ENCODE measurements around the gene CLDN9.
A peak's percentile ranks its signal among the peaks of the same experiment; 100 is the strongest.

The CLDN9 gene

DNA sequence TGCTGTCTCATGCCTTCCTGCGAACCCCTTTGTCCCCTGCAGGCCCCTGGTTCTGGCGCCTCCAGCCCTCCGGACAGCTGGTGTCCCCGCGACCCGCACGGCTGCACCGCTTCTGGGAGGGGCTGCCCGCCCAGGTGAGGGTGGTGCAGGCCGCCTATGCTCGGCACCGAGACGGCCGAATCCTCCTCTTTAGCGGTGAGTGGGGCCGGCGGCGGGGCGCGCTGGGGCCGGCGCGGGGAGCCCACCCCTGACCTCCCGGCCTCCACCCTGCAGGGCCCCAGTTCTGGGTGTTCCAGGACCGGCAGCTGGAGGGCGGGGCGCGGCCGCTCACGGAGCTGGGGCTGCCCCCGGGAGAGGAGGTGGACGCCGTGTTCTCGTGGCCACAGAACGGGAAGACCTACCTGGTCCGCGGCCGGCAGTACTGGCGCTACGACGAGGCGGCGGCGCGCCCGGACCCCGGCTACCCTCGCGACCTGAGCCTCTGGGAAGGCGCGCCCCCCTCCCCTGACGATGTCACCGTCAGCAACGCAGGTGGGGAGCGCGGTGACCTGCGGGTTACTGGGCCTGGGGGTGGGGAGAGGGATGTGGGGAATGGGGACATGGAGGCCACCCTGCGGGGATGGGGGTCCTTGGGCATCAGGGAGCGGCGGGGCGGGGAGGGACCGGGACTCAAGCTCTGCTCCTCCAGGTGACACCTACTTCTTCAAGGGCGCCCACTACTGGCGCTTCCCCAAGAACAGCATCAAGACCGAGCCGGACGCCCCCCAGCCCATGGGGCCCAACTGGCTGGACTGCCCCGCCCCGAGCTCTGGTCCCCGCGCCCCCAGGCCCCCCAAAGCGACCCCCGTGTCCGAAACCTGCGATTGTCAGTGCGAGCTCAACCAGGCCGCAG lies 45.7 kb downstream of the CLDN9 start (continued):
- TF ChIP-seq, protein P1, sequence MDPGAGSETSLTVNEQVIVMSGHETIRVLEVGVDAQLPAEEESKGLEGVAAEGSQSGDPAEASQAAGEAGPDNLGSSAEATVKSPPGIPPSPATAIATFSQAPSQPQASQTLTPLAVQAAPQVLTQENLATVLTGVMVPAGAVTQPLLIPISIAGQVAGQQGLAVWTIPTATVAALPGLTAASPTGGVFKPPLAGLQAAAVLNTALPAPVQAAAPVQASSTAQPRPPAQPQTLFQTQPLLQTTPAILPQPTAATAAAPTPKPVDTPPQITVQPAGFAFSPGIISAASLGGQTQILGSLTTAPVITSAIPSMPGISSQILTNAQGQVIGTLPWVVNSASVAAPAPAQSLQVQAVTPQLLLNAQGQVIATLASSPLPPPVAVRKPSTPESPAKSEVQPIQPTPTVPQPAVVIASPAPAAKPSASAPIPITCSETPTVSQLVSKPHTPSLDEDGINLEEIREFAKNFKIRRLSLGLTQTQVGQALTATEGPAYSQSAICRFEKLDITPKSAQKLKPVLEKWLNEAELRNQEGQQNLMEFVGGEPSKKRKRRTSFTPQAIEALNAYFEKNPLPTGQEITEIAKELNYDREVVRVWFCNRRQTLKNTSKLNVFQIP (CRISPR knock-in tag; IDR thresholded peaks at IDR 0.05; ENCODE audit: borderline replicate concordance, low read depth), result no peak
- TF ChIP-seq, protein P2, sequence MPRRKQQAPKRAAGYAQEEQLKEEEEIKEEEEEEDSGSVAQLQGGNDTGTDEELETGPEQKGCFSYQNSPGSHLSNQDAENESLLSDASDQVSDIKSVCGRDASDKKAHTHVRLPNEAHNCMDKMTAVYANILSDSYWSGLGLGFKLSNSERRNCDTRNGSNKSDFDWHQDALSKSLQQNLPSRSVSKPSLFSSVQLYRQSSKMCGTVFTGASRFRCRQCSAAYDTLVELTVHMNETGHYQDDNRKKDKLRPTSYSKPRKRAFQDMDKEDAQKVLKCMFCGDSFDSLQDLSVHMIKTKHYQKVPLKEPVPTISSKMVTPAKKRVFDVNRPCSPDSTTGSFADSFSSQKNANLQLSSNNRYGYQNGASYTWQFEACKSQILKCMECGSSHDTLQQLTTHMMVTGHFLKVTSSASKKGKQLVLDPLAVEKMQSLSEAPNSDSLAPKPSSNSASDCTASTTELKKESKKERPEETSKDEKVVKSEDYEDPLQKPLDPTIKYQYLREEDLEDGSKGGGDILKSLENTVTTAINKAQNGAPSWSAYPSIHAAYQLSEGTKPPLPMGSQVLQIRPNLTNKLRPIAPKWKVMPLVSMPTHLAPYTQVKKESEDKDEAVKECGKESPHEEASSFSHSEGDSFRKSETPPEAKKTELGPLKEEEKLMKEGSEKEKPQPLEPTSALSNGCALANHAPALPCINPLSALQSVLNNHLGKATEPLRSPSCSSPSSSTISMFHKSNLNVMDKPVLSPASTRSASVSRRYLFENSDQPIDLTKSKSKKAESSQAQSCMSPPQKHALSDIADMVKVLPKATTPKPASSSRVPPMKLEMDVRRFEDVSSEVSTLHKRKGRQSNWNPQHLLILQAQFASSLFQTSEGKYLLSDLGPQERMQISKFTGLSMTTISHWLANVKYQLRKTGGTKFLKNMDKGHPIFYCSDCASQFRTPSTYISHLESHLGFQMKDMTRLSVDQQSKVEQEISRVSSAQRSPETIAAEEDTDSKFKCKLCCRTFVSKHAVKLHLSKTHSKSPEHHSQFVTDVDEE (CRISPR knock-in tag; IDR thresholded peaks at IDR 0.05), result no peak

DNA sequence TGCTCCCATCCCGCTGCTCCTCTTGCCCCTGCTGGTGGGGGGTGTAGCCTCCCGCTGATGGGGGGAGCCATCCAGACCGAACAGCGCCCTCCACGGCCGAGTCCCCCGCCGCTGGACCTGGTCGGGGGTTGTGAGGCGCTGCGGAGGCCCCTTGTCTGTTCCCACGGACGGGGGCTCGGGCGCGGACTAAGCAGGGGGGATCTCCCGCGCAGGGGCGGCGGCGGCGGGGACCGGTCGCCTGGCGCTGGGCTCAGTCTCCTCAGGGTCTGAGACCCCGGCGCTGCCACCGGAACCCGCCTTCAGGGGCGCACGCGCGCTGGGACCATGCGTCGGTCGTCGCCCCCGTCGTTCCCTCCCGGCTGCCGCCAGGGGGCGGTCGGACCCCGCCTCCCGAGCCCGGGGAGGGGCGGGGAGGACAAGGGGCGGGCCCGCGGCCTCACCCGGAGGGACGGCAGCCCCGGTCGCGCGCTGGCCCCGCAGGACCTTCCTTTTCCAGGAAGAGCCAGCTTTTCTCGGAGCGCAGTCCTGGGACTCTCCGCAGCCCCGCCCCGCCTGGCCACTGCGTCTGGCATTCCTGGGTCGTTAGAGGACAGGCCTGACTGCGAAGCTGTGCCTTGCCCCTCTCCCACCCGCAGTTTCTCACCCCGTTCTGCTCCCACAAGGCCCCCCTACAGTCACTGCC lies 46.5 kb downstream of the CLDN9 start:
- TF ChIP-seq, protein P3, sequence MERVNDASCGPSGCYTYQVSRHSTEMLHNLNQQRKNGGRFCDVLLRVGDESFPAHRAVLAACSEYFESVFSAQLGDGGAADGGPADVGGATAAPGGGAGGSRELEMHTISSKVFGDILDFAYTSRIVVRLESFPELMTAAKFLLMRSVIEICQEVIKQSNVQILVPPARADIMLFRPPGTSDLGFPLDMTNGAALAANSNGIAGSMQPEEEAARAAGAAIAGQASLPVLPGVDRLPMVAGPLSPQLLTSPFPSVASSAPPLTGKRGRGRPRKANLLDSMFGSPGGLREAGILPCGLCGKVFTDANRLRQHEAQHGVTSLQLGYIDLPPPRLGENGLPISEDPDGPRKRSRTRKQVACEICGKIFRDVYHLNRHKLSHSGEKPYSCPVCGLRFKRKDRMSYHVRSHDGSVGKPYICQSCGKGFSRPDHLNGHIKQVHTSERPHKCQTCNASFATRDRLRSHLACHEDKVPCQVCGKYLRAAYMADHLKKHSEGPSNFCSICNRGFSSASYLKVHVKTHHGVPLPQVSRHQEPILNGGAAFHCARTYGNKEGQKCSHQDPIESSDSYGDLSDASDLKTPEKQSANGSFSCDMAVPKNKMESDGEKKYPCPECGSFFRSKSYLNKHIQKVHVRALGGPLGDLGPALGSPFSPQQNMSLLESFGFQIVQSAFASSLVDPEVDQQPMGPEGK (CRISPR knock-in tag; IDR thresholded peaks at IDR 0.05; ENCODE audit: borderline replicate concordance), result peak; percentile 42; the same call in 1 of the 2 replicates
- TF ChIP-seq TCF4 (CRISPR knock-in tag; IDR thresholded peaks at IDR 0.05; ENCODE audit: borderline replicate concordance) (no peak), ARNTL (CRISPR knock-in tag; IDR thresholded peaks at IDR 0.05; ENCODE audit: borderline replicate concordance, low read depth) (no peak), ZNF8 (CRISPR knock-in tag; IDR thresholded peaks at IDR 0.05) (no peak), ZNF565 (CRISPR knock-in tag; conservative IDR thresholded peaks at IDR 0.05; ENCODE audit: low read depth) (no peak), PPARA (CRISPR knock-in tag; IDR thresholded peaks at IDR 0.05; ENCODE audit: borderline replicate concordance) (no peak)
- TF ChIP-seq, protein P4, sequence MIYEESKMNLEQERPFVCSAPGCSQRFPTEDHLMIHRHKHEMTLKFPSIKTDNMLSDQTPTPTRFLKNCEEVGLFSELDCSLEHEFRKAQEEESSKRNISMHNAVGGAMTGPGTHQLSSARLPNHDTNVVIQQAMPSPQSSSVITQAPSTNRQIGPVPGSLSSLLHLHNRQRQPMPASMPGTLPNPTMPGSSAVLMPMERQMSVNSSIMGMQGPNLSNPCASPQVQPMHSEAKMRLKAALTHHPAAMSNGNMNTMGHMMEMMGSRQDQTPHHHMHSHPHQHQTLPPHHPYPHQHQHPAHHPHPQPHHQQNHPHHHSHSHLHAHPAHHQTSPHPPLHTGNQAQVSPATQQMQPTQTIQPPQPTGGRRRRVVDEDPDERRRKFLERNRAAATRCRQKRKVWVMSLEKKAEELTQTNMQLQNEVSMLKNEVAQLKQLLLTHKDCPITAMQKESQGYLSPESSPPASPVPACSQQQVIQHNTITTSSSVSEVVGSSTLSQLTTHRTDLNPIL (CRISPR knock-in tag; IDR thresholded peaks at IDR 0.05; ENCODE audit: low read depth), result no peak
- peak; percentile 96 for ATAC-seq

DNA sequence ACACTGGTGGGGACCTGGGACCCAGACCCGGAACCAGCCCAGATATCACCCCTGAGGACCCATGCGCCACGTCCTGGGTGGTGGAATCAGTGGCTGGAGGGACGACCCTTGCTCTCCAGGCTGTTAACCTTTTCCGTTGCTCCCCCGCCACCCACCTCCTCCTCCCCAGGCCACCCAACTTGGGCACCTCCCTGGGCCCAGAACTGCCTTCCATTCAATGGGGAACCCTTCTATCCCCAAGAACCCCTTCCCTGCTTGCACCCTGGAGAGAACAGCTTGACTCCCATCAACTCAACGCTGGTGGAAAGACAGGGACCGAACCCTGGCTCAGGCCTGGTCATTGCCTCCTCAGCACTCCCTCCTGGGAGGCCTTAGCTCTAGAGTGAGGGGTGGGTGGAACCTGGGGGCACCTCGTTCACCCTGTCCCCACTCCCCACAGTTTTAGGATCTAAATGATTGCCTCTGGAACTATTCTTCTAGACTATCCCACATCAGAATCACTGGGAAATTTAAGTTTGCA lies 47.1 kb downstream of the CLDN9 start:
- no peak for ATAC-seq
- TF ChIP-seq, protein P2 (CRISPR knock-in tag; IDR thresholded peaks at IDR 0.05), result no peak; the same call in 1 of the 2 replicates
- TF ChIP-seq ESRRG (CRISPR knock-in tag; IDR thresholded peaks at IDR 0.05), result no peak
- TF ChIP-seq ARNTL (CRISPR knock-in tag; IDR thresholded peaks at IDR 0.05; ENCODE audit: borderline replicate concordance, low read depth), result no peak
- no peak for TF ChIP-seq ZFP30 (CRISPR knock-in tag; IDR thresholded peaks at IDR 0.05)
- TF ChIP-seq GLIS3 (CRISPR knock-in tag; IDR thresholded peaks at IDR 0.05), result no peak
- TF ChIP-seq, protein P1 (CRISPR knock-in tag; IDR thresholded peaks at IDR 0.05; ENCODE audit: borderline replicate concordance, low read depth), result no peak
- no peak for TF ChIP-seq ZNF70 (CRISPR knock-in tag; IDR thresholded peaks at IDR 0.05)
- TF ChIP-seq, protein P5, sequence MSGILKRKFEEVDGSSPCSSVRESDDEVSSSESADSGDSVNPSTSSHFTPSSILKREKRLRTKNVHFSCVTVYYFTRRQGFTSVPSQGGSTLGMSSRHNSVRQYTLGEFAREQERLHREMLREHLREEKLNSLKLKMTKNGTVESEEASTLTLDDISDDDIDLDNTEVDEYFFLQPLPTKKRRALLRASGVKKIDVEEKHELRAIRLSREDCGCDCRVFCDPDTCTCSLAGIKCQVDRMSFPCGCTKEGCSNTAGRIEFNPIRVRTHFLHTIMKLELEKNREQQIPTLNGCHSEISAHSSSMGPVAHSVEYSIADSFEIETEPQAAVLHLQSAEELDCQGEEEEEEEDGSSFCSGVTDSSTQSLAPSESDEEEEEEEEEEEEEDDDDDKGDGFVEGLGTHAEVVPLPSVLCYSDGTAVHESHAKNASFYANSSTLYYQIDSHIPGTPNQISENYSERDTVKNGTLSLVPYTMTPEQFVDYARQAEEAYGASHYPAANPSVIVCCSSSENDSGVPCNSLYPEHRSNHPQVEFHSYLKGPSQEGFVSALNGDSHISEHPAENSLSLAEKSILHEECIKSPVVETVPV (CRISPR knock-in tag; IDR thresholded peaks at IDR 0.05), result no peak
- TF ChIP-seq, protein P3 (CRISPR knock-in tag; IDR thresholded peaks at IDR 0.05; ENCODE audit: borderline replicate concordance), result no peak
- TF ChIP-seq ISL1 (CRISPR knock-in tag; IDR thresholded peaks at IDR 0.05), result no peak
- no peak for TF ChIP-seq BACH2 (CRISPR knock-in tag; IDR thresholded peaks at IDR 0.05; ENCODE audit: borderline replicate concordance)
- no peak for TF ChIP-seq ZNF565 (CRISPR knock-in tag; conservative IDR thresholded peaks at IDR 0.05; ENCODE audit: low read depth)
- no peak for TF ChIP-seq TCF4 (CRISPR knock-in tag; IDR thresholded peaks at IDR 0.05; ENCODE audit: borderline replicate concordance)
- TF ChIP-seq SNAI2 (CRISPR knock-in tag; IDR thresholded peaks at IDR 0.05), result no peak

Measured in SK-N-SH treated with all-trans-retinoic acid at 6 μM for 48 hours (cell line).